Calu3 (cell line): ENCODE measurements around the gene CHST7. TPM values are rescaled to one million over a fixed set of nuclear protein-coding genes. Genes with fewer than 3 reads are reported as not detected.

Experiments
- BruUV-seq: library from RNA; stranded (reverse); fragments of 400-500 nt; replicated peaks from 2 replicates; lab custom pipeline; 2021; lab: Mats Ljungman, UMichigan
- CTCF ChIA-PET: fragments of 300-600 bp; sonication (Branson Sonifier 250); formaldehyde crosslinking; loops from one replicate; lab custom pipeline; 2022; ENCODE audit warnings: antibody characterized with exemption; lab: Charles Lee
- DNase-seq: peaks from one replicate; pipeline ENCODE4 v3.0.0; 2022
- H3K27ac Mint-ChIP-seq: one replicate; pipeline ENCODE4 v1.8.0; 2022; ENCODE audit warnings: mixed read lengths; ENCODE audit not compliant: unreplicated experiment
- H3K27me3 Mint-ChIP-seq: one replicate; pipeline ENCODE4 v1.8.0; 2022; ENCODE audit warnings: mixed read lengths; ENCODE audit not compliant: unreplicated experiment
- H3K36me3 Mint-ChIP-seq: one replicate; pipeline ENCODE4 v1.8.0; 2022; ENCODE audit warnings: mild to moderate bottlenecking, moderate library complexity, mixed read lengths; ENCODE audit not compliant: insufficient read depth, unreplicated experiment
- H3K4me1 Mint-ChIP-seq: one replicate; pipeline ENCODE4 v1.8.0; 2022; ENCODE audit warnings: mild to moderate bottlenecking, low read depth, mixed read lengths; ENCODE audit not compliant: unreplicated experiment
- H3K4me3 Mint-ChIP-seq: one replicate; pipeline ENCODE4 v1.8.0; 2022; ENCODE audit warnings: mild to moderate bottlenecking, low read depth, moderate library complexity, mixed read lengths; ENCODE audit not compliant: unreplicated experiment
- H3K9me3 Mint-ChIP-seq: one replicate; pipeline ENCODE4 v1.8.0; 2022; ENCODE audit warnings: low read depth, mixed read lengths; ENCODE audit not compliant: unreplicated experiment
- intact Hi-C: fragments of 100-400 bp; cut with micrococcal nuclease; formaldehyde crosslinking; loops from one replicate; pipeline ENCODE4 v1.10.0; 2022; ENCODE audit not compliant: unreplicated experiment
- total RNA-seq: library from RNA; stranded (reverse); gene quantifications from 2 replicates; pipeline ENCODE4 v1.2.3, GENCODE V29; 2022
- TF ChIP-seq, protein P1 (sequence below): fragments of 200-600 bp; IDR thresholded peaks from one replicate; pipeline ENCODE4 v1.8.0; 2022; ENCODE audit warnings: antibody characterized with exemption; ENCODE audit not compliant: unreplicated experiment

The CHST7 gene
- total RNA-seq, 1 experiment from 2014 or later, result 8.3 TPM

DNA sequence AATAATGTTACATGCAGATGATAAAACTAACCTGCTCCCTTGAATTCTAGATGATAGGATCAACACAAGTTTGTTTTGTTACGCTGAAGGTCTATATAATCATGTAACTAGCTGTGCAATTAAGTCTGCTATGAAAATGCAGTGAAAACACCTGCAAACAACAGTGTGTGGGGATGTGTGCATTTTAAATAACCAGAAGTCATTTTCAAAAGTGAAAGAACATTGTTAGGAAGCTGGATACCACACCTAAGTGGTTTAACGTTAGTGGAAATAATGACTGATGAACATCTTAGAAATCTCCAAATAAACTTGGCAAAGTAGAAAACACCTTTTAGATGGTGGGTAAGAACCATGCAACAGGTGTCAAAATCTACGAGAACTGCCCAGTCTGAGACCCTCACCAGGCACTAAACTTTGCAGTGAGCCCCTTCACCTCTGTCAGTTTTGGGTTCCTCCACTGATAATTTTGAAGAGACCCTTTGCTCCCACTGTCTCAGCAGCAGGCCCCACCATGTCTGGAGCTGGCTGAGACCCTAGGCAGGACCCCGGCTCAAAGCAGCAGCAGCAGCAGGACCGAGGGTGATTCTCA, 36.6 kb downstream of the CHST7 start:
- Mint-ChIP-seq H3K27me3 (no peaks in the 10 kb centered on the region), H3K27ac (no peak overlapping the region)
- CTCF ChIA-PET, result no interaction called here

GRCh38 chrX:46611658-46612362, 38.2 kb downstream of the CHST7 start:
- TF ChIP-seq, protein P1, sequence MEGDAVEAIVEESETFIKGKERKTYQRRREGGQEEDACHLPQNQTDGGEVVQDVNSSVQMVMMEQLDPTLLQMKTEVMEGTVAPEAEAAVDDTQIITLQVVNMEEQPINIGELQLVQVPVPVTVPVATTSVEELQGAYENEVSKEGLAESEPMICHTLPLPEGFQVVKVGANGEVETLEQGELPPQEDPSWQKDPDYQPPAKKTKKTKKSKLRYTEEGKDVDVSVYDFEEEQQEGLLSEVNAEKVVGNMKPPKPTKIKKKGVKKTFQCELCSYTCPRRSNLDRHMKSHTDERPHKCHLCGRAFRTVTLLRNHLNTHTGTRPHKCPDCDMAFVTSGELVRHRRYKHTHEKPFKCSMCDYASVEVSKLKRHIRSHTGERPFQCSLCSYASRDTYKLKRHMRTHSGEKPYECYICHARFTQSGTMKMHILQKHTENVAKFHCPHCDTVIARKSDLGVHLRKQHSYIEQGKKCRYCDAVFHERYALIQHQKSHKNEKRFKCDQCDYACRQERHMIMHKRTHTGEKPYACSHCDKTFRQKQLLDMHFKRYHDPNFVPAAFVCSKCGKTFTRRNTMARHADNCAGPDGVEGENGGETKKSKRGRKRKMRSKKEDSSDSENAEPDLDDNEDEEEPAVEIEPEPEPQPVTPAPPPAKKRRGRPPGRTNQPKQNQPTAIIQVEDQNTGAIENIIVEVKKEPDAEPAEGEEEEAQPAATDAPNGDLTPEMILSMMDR, result no peak
- Mint-ChIP-seq H3K4me3 (no peak overlapping the region), H3K4me1 (no peaks in the 10 kb centered on the region), H3K27ac (no peak overlapping the region), H3K9me3 (no peaks in the 10 kb centered on the region), H3K27me3 (no peaks in the 10 kb centered on the region), H3K36me3 (peaks cover 26% of the 10 kb centered on the region)
- CTCF ChIA-PET, result no interaction called here
- intact Hi-C loops, result no loop called here
- no TSS peak for BruUV-seq
- DNase-seq, result no peak

More for the DNA sequence above, 36.6 kb downstream of the CHST7 start:
- H3K9me3 Mint-ChIP-seq, result no peaks in the 10 kb centered on the region
- DNase-seq, result no peak
- no peak overlapping the region for H3K4me3 Mint-ChIP-seq
- intact Hi-C loops, result no loop called here
- H3K36me3 Mint-ChIP-seq, result peaks cover 24% of the 10 kb centered on the region
- TF ChIP-seq, protein P1, result no peak
- H3K4me1 Mint-ChIP-seq, result no peaks in the 10 kb centered on the region
- BruUV-seq, result no TSS peak

DNA sequence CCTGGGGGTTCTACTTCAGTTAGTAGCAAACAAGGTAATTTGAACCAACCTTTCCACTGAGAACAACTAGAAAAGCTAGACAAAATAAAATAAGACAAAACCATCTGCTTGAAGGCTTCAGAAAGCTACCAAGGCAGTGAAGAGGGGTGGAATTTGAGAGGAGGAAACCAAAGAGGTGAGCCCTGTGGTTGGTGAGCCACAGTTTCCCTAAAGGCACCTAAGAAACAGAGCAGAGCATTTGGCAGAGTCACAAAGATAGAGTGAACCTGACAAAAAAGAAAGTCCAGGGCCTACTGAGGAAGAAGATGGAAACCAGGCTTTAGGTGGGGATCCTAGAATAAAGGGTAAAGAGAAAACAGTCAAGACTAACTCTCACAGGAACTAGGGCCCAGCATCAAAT, 44.3 kb downstream of the CHST7 start:
- intact Hi-C loops, result no loop called here
- TF ChIP-seq, protein P1, result no peak
- no peaks in the 10 kb centered on the region for H3K4me1 Mint-ChIP-seq
- no peaks in the 10 kb centered on the region for H3K27me3 Mint-ChIP-seq
- no peak for DNase-seq
- no peak overlapping the region for H3K27ac Mint-ChIP-seq
- CTCF ChIA-PET, result no interaction called here
- no peak overlapping the region for H3K4me3 Mint-ChIP-seq
- H3K36me3 Mint-ChIP-seq, result peaks cover 34% of the 10 kb centered on the region
- H3K9me3 Mint-ChIP-seq, result no peaks in the 10 kb centered on the region
- BruUV-seq, result no TSS peak

- H3K9me3 Mint-ChIP-seq, result no peaks in the 10 kb centered on the region
- intact Hi-C loops, result no loop called here
- no peak overlapping the region for H3K4me3 Mint-ChIP-seq
- H3K27me3 Mint-ChIP-seq, result no peaks in the 10 kb centered on the region
- no peak for DNase-seq
- CTCF ChIA-PET, result no interaction called here
- BruUV-seq, result no TSS peak
- H3K4me1 Mint-ChIP-seq, result no peaks in the 10 kb centered on the region
- H3K27ac Mint-ChIP-seq, result no peak overlapping the region
- TF ChIP-seq, protein P1, result no peak
- peaks cover 31% of the 10 kb centered on the region for H3K36me3 Mint-ChIP-seq
Observed at GRCh38 chrX:46618947-46619346, 45.4 kb downstream of the CHST7 start.
